Measurements from ENCODE around the gene CHMP4A.

CHMP4A gene

DNA sequence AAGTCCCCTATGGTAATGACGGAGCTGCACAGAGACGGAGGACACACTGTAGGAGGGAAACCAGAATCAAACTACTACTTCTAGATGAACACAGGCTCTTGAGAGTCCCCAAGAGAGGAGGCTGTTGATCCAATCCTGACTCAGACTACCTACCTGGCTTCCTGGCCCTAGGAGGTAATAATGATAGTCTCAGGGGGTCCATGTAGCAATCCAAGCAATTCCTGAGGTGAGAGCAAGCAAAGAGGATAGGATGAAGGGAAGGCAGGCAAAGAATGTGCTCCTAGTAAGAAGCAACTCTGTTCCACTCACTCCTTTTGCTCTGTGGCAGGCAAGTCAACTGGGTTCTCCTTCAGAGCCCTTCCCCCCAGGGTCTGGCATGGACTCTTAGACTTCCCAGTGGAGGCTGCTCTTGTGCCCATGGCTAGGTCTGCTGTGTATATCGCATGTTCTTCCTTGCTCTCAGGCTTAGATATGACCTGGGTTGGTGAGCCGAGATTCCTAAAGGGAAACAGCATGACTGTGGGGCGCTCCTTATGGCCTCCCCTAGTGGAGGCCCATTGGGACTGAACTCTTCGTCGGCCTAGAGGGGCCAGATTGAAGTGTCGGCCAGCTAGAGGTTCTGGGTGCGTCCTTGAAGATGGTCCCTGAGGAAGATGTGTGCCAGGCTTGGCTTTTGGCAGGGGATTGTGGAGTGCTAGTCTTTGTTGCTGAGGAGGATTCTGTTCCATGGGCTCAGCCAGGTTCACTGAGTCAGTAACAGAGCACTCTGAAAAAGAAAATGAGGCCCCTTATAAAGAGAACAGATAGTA lies 27.0 kb upstream of the CHMP4A start:
- H3K4me3 ChIP-seq (ENCODE audit: low read depth, low read length): no peak overlapping the region
- no peak for DNase-seq (ENCODE audit: low read depth)
- no peak for TF ChIP-seq MYC (IDR thresholded peaks at IDR 0.05; ENCODE audit: low read depth, low read length)
- no peak for TF ChIP-seq MAX (IDR thresholded peaks at IDR 0.05; ENCODE audit: low read depth, low read length)
- no peak for TF ChIP-seq POLR2A (IDR thresholded peaks at IDR 0.05; ENCODE audit: extremely low read depth, insufficient read length)
- no peak for TF ChIP-seq CTCF (IDR thresholded peaks at IDR 0.05; ENCODE audit: low read depth, low read length)

- DNase-seq (ENCODE audit: low read depth): no peak
- no peak overlapping the region for H3K4me3 ChIP-seq (ENCODE audit: low read depth, low read length)
- TF ChIP-seq MAX (IDR thresholded peaks at IDR 0.05; ENCODE audit: low read depth, low read length): no peak
- TF ChIP-seq POLR2A (IDR thresholded peaks at IDR 0.05; ENCODE audit: extremely low read depth, insufficient read length): no peak
- TF ChIP-seq CTCF (IDR thresholded peaks at IDR 0.05; ENCODE audit: low read depth, low read length): no peak
- TF ChIP-seq MYC (IDR thresholded peaks at IDR 0.05; ENCODE audit: low read depth, low read length): no peak
Observed at GRCh38 chr14:24238527-24239037, 25.3 kb upstream of the CHMP4A start.

- no peak for DNase-seq (ENCODE audit: low read depth)
- no peak for TF ChIP-seq POLR2A (IDR thresholded peaks at IDR 0.05; ENCODE audit: extremely low read depth, insufficient read length)
- no peak for TF ChIP-seq MYC (IDR thresholded peaks at IDR 0.05; ENCODE audit: low read depth, low read length)
- TF ChIP-seq CTCF (IDR thresholded peaks at IDR 0.05; ENCODE audit: low read depth, low read length): no peak
- TF ChIP-seq MAX (IDR thresholded peaks at IDR 0.05; ENCODE audit: low read depth, low read length): no peak
- no peak overlapping the region for H3K4me3 ChIP-seq (ENCODE audit: low read depth, low read length)
Observed at GRCh38 chr14:24238123-24238522, 24.8 kb upstream of the CHMP4A start.

DNA sequence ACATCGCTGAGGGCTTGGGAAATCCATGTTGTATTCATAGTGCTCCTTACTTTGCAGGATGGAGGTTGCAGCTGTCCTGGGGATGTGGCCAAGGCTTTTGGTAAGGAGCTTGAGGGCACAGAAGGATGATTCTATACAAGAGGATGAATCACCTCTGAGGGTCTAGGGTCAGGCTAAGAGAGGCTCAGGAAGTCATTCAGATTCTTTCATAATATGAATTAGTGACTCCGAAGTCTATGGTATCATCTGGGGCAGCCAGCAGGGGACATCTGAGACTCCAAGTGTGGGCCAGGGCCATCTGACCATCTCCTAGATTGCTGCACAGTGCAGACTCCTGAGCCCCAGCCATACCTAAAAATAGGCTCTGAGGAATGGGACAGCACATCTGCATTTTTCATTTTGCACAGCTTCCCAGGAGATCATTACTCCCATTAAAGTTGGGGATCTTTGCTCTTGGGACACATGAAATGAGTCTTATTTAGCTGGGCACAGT lies 24.2 kb upstream of the CHMP4A start:
- TF ChIP-seq POLR2A (IDR thresholded peaks at IDR 0.05; ENCODE audit: extremely low read depth, insufficient read length) (no peak), CTCF (IDR thresholded peaks at IDR 0.05; ENCODE audit: low read depth, low read length) (no peak), MYC (IDR thresholded peaks at IDR 0.05; ENCODE audit: low read depth, low read length) (no peak), MAX (IDR thresholded peaks at IDR 0.05; ENCODE audit: low read depth, low read length) (no peak)
- H3K4me3 ChIP-seq (ENCODE audit: low read depth, low read length): no peak overlapping the region
- DNase-seq (ENCODE audit: low read depth): no peak

DNA sequence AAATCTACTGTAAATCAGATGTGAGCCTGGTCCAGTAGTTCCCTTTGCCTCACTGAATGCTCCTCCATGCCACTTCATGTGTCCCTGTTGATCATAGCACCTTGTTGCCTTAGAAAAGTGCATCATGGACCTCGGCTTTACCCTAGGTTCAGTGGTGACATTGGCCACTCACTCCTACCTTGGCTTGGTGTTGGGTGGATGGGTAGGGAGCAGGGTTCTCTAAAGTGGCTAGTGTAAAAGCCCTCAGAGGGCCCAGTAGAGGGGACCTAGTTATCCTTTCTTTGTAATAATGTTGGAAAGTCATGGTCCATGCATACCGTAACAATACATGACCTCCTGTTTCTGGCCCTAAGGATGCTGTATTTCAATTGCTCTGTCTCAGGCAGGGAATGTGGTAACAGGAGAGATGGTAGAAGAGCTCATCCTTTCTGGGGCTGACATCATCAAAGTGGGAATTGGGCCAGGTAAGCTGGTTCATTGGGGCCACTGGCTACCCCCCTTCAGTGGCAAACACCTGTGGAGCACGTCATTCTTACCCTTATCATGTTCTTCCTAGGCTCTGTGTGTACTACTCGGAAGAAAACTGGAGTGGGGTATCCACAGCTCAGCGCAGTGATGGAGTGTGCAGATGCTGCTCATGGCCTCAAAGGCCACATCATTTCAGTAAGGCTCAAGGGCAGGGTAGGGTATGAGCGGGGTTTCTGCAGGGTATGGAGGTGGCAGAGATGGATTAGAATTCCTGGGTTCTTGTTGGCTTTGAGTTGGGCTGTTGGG lies 23.6 kb upstream of the CHMP4A start:
- no peak for DNase-seq (ENCODE audit: low read depth)
- H3K4me3 ChIP-seq (ENCODE audit: low read depth, low read length): no peak overlapping the region
- TF ChIP-seq MYC (IDR thresholded peaks at IDR 0.05; ENCODE audit: low read depth, low read length) (no peak), MAX (IDR thresholded peaks at IDR 0.05; ENCODE audit: low read depth, low read length) (no peak), CTCF (IDR thresholded peaks at IDR 0.05; ENCODE audit: low read depth, low read length) (no peak), POLR2A (IDR thresholded peaks at IDR 0.05; ENCODE audit: extremely low read depth, insufficient read length) (no peak)
